IMR-90 (cell line): ENCODE results near the gene HMX1.

Experiments
- BHLHE40 ChIP-seq: fragments of 150-350 bp; IDR thresholded peaks from 2 replicates; pipeline ENCODE4 v1.6.1; 2016; ENCODE audit warnings: mild to moderate bottlenecking, low read depth, low read length
- CEBPB ChIP-seq: IDR thresholded peaks from 2 replicates; pipeline ENCODE4 v1.6.1; 2012; ENCODE audit warnings: low read depth, low read length, improper control_type of control experiment
- CHD1 ChIP-seq: IDR thresholded peaks from 2 replicates; pipeline ENCODE4 v1.6.1; 2012; ENCODE audit warnings: low read depth, low read length, improper control_type of control experiment
- MAFK ChIP-seq: IDR thresholded peaks from 2 replicates; pipeline ENCODE4 v1.6.1; 2012; ENCODE audit warnings: low read depth, low read length, improper control_type of control experiment
- MAZ ChIP-seq: IDR thresholded peaks from 2 replicates; pipeline ENCODE4 v1.6.1; 2012; ENCODE audit warnings: low read depth, mild to moderate bottlenecking, low read length, improper control_type of control experiment, moderate library complexity, borderline replicate concordance
- MXI1 ChIP-seq: IDR thresholded peaks from 2 replicates; pipeline ENCODE4 v1.6.1; 2012; ENCODE audit warnings: low read depth, mild to moderate bottlenecking, low read length, moderate library complexity, borderline replicate concordance
- POLR2A ChIP-seq: IDR thresholded peaks from 2 replicates; pipeline ENCODE4 v1.6.1; 2012; ENCODE audit warnings: mild to moderate bottlenecking, low read depth, low read length
- RAD21 ChIP-seq: IDR thresholded peaks from 2 replicates; pipeline ENCODE4 v1.6.1; 2012; ENCODE audit warnings: low read length, improper control_type of control experiment
- RCOR1 ChIP-seq: IDR thresholded peaks from 2 replicates; pipeline ENCODE4 v1.6.1; 2012; ENCODE audit warnings: mild to moderate bottlenecking, low read length, improper control_type of control experiment; ENCODE audit not compliant: insufficient replicate concordance
- RFX5 ChIP-seq: IDR thresholded peaks from 2 replicates; pipeline ENCODE4 v1.8.0; 2012; ENCODE audit warnings: low read depth, mild to moderate bottlenecking, low read length, moderate library complexity
- SMC3 ChIP-seq: fragments of 150-350 bp; IDR thresholded peaks from 2 replicates; pipeline ENCODE4 v1.6.1; 2016; ENCODE audit warnings: low read depth, mild to moderate bottlenecking, antibody characterized with exemption, low read length, moderate library complexity
- USF2 ChIP-seq: fragments of 150-350 bp; IDR thresholded peaks from 2 replicates; pipeline ENCODE4 v1.6.1; 2017; ENCODE audit warnings: mild to moderate bottlenecking, antibody characterized with exemption, low read length, low read depth
- TF ChIP-seq, protein P1 (sequence below): conservative IDR thresholded peaks from 2 replicates; pipeline ENCODE4 v1.5.1; 2012; ENCODE audit warnings: mild to moderate bottlenecking, low read depth, low read length, improper control_type of control experiment
- TF ChIP-seq, protein P2 (sequence below): fragments of 150-350 bp; IDR thresholded peaks from 2 replicates; pipeline ENCODE4 v1.6.1; 2016; ENCODE audit warnings: low read depth, mild to moderate bottlenecking, low read length, moderate library complexity, borderline replicate concordance

DNA sequence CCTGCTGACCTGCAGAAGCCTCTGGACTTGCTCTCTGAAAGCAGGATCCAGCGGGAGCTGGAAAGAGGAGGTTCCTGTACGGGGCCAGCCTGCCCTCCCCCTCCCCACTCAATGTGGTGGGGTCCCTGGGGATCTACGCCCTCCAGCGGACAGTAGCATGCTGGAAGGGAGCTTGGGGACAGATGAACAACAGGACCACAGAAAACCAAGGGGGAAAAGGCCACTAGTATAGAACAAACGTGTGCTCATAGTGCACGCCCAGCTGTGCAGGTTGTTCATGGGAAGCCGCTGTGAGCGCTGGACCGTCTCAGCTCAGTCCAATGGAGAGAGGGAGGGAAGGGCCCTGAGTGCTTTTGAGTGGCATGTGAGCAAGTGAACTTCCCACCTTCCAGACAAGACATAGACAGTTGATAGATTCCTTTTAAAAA lies 15.8 kb downstream of the HMX1 start:
- no peak for TF ChIP-seq MAFK
- no peak for TF ChIP-seq POLR2A
- TF ChIP-seq, protein P1, sequence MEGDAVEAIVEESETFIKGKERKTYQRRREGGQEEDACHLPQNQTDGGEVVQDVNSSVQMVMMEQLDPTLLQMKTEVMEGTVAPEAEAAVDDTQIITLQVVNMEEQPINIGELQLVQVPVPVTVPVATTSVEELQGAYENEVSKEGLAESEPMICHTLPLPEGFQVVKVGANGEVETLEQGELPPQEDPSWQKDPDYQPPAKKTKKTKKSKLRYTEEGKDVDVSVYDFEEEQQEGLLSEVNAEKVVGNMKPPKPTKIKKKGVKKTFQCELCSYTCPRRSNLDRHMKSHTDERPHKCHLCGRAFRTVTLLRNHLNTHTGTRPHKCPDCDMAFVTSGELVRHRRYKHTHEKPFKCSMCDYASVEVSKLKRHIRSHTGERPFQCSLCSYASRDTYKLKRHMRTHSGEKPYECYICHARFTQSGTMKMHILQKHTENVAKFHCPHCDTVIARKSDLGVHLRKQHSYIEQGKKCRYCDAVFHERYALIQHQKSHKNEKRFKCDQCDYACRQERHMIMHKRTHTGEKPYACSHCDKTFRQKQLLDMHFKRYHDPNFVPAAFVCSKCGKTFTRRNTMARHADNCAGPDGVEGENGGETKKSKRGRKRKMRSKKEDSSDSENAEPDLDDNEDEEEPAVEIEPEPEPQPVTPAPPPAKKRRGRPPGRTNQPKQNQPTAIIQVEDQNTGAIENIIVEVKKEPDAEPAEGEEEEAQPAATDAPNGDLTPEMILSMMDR: no peak
- TF ChIP-seq RAD21: no peak
- TF ChIP-seq CEBPB: no peak
- no peak for TF ChIP-seq RCOR1
- TF ChIP-seq SMC3: no peak
- no peak for TF ChIP-seq RFX5
- no peak for TF ChIP-seq USF2
- TF ChIP-seq MXI1: no peak
- TF ChIP-seq, protein P2, sequence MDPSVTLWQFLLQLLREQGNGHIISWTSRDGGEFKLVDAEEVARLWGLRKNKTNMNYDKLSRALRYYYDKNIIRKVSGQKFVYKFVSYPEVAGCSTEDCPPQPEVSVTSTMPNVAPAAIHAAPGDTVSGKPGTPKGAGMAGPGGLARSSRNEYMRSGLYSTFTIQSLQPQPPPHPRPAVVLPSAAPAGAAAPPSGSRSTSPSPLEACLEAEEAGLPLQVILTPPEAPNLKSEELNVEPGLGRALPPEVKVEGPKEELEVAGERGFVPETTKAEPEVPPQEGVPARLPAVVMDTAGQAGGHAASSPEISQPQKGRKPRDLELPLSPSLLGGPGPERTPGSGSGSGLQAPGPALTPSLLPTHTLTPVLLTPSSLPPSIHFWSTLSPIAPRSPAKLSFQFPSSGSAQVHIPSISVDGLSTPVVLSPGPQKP: no peak
- TF ChIP-seq MAZ: no peak
- no peak for TF ChIP-seq BHLHE40
- no peak for TF ChIP-seq CHD1
